Measurements from ENCODE around the gene PAX8.

DNA sequence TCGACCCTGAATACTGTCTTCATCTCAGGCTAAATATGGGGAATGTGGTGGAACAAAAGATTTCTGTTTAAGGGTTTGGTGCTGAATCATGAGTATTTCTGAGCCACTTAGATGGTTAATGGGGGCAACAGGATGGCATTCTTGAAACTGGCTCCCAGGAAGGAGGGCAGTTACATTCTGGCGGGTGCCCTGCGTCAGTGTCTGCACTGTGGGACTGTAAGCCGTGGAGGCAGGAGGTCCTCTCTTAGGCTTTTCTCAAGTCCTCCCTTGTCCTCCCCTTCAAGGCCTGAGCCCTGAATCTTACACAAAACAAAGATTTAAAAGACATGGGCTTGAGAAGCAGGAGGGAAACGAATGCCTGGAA lies 59.2 kb downstream of the PAX8 start:
- TF ChIP-seq, protein P1, sequence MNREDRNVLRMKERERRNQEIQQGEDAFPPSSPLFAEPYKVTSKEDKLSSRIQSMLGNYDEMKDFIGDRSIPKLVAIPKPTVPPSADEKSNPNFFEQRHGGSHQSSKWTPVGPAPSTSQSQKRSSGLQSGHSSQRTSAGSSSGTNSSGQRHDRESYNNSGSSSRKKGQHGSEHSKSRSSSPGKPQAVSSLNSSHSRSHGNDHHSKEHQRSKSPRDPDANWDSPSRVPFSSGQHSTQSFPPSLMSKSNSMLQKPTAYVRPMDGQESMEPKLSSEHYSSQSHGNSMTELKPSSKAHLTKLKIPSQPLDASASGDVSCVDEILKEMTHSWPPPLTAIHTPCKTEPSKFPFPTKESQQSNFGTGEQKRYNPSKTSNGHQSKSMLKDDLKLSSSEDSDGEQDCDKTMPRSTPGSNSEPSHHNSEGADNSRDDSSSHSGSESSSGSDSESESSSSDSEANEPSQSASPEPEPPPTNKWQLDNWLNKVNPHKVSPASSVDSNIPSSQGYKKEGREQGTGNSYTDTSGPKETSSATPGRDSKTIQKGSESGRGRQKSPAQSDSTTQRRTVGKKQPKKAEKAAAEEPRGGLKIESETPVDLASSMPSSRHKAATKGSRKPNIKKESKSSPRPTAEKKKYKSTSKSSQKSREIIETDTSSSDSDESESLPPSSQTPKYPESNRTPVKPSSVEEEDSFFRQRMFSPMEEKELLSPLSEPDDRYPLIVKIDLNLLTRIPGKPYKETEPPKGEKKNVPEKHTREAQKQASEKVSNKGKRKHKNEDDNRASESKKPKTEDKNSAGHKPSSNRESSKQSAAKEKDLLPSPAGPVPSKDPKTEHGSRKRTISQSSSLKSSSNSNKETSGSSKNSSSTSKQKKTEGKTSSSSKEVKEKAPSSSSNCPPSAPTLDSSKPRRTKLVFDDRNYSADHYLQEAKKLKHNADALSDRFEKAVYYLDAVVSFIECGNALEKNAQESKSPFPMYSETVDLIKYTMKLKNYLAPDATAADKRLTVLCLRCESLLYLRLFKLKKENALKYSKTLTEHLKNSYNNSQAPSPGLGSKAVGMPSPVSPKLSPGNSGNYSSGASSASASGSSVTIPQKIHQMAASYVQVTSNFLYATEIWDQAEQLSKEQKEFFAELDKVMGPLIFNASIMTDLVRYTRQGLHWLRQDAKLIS (CRISPR knock-in tag; IDR thresholded peaks at IDR 0.05): no peak; the same call in 1 of the 2 replicates
- no peak for TF ChIP-seq MXI1 (IDR thresholded peaks at IDR 0.05; ENCODE audit: borderline replicate concordance, low read depth, low read length)
- TF ChIP-seq, protein P2, sequence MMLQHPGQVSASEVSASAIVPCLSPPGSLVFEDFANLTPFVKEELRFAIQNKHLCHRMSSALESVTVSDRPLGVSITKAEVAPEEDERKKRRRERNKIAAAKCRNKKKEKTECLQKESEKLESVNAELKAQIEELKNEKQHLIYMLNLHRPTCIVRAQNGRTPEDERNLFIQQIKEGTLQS (CRISPR knock-in tag; IDR thresholded peaks at IDR 0.05): no peak
- TF ChIP-seq MYC (CRISPR knock-in tag; IDR thresholded peaks at IDR 0.05; ENCODE audit: borderline replicate concordance): no peak
- no peak for TF ChIP-seq ZNF230 (CRISPR knock-in tag; IDR thresholded peaks at IDR 0.05)
- TF ChIP-seq EP300 (IDR thresholded peaks at IDR 0.05; ENCODE audit: low read depth in 2 of 2, low read length in 2 of 2): no peak
- TF ChIP-seq EP300 (CRISPR knock-in tag; IDR thresholded peaks at IDR 0.05; ENCODE audit: borderline replicate concordance): no peak
